Measurements from ENCODE around the gene LRRC36. TPM values are rescaled to one million over a fixed set of nuclear protein-coding genes. Genes with fewer than 3 reads are reported as not detected.

The LRRC36 gene
- total RNA-seq, 1 experiment from 2014 or later = not detected

DNA sequence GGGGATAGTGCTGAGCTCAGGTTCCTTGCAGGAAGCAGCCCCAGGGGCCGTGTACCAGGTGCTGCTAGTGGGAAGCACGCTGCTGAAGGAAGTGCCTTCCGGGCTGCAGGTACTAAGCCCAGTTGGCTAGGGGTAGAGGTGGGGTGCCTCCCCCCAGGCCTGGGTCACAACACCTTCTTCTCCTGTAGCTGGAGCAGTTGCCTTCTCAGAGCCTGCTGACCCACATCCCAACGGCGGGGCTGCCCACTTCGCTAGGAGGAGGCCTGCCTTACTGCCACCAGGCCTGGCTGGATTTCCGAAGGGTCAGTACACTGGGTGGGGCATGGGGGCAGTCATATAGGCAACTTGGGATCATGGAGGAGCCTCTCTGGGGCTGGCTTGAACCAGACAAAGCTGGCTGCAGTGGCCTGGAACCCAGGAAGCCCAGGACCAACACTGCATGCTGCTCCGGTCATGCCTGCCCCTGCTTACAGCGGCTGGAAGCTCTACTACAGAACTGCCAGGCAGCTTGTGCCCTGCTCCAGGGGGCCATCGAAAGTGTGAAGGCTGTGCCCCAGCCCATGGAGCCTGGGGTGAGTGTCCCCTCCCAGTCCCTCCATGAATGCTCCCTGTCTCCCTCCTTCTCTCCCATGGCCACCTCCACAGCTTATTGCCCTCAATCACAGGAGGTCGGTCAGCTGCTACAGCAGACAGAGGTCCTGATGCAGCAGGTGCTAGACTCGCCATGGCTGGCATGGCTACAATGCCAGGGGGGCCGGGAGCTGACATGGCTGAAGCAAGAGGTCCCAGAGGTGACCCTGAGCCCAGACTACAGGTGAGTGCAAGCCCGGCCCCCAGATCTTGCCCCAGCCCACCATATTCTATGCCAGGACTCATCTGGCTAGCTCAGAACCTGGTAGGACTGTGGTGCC lies 44.8 kb upstream of the LRRC36 start:
- CTCF ChIA-PET = interaction anchor here (0.6 kb wide), 1 partner anchor 35 kb away, joined by 8 read pairs; no protein-coding TSS in a partner anchor

GRCh38 chr16:67282447-67282805 lies 44.2 kb upstream of the LRRC36 start:
- Histone ChIP-seq H3K4me2 (ENCODE audit: low read length) (no peak overlapping the region), H3K36me3 (ENCODE audit: low read depth, low read length) (no peaks in the 10 kb centered on the region), H2AFZ (ENCODE audit: low read length) (no peak overlapping the region), H3F3A (ENCODE audit: low read length, unreplicated experiment) (no peaks in the 10 kb centered on the region), H3K27ac (ENCODE audit: low read length) (no peak overlapping the region), H3K4me1 (ENCODE audit: insufficient read depth, low read length) (peaks cover 15% of the 10 kb centered on the region), H3K79me2 (ENCODE audit: low read length) (peaks cover 6% of the 10 kb centered on the region; the same call in 1 of the 2 replicates), H3K4me3 (ENCODE audit: low read length) (no peak overlapping the region), H3K9me2 (replicated peaks; ENCODE audit: low read length) (no peaks in the 10 kb centered on the region), H3K27me3 (ENCODE audit: low read length) (no peaks in the 10 kb centered on the region), H3K9me3 (ENCODE audit: low read length) (no peaks in the 10 kb centered on the region), H3K9ac (ENCODE audit: low read length) (no peak overlapping the region), H4K20me1 (ENCODE audit: low read length) (no peaks in the 10 kb centered on the region)
- DNase-seq (no peak), ATAC-seq (no peak)
- TF ChIP-seq EZH2 (IDR thresholded peaks at IDR 0.05; ENCODE audit: low read length, unreplicated experiment) = no peak
- no peak for TF ChIP-seq CTCF (conservative IDR thresholded peaks at IDR 0.05; ENCODE audit: low read depth, low read length)
- no peak for TF ChIP-seq EZH2phosphoT487 (IDR thresholded peaks at IDR 0.05; ENCODE audit: borderline replicate concordance, low read length)
- ChIA-PET CTCF (interaction anchor here (0.6 kb wide), 1 partner anchor 36 kb away, joined by 8 read pairs; no protein-coding TSS in a partner anchor), POLR2A (ENCODE audit: unreplicated experiment) (no interaction called here)
- no TSS peak for BruUV-seq (replicated peaks)
- intact Hi-C loops (cut with micrococcal nuclease) = no loop called here

More for the DNA sequence above, 44.8 kb upstream of the LRRC36 start:
- Histone ChIP-seq H3K9me3 (ENCODE audit: low read length) (no peaks in the 10 kb centered on the region), H3K4me2 (ENCODE audit: low read length) (no peak overlapping the region), H3K9ac (ENCODE audit: low read length) (no peak overlapping the region), H3K9me2 (replicated peaks; ENCODE audit: low read length) (no peaks in the 10 kb centered on the region), H3K4me1 (ENCODE audit: insufficient read depth, low read length) (peaks cover 20% of the 10 kb centered on the region), H3K79me2 (ENCODE audit: low read length) (peaks cover 6% of the 10 kb centered on the region; the same call in 1 of the 2 replicates), H4K20me1 (ENCODE audit: low read length) (no peaks in the 10 kb centered on the region), H3F3A (ENCODE audit: low read length, unreplicated experiment) (no peaks in the 10 kb centered on the region), H2AFZ (ENCODE audit: low read length) (no peak overlapping the region), H3K27me3 (ENCODE audit: low read length) (no peaks in the 10 kb centered on the region), H3K4me3 (ENCODE audit: low read length) (no peak overlapping the region), H3K27ac (ENCODE audit: low read length) (no peak overlapping the region), H3K36me3 (ENCODE audit: low read depth, low read length) (no peaks in the 10 kb centered on the region)
- DNase-seq (no peak), ATAC-seq (no peak)
- POLR2A ChIA-PET (ENCODE audit: unreplicated experiment) = no interaction called here
- BruUV-seq (replicated peaks) = no TSS peak
- intact Hi-C loops (cut with micrococcal nuclease) = no loop called here
- TF ChIP-seq EZH2 (IDR thresholded peaks at IDR 0.05; ENCODE audit: low read length, unreplicated experiment) (no peak), EZH2phosphoT487 (IDR thresholded peaks at IDR 0.05; ENCODE audit: borderline replicate concordance, low read length) (no peak), CTCF (conservative IDR thresholded peaks at IDR 0.05; ENCODE audit: low read depth, low read length) (no peak)

All from PC-3 (cell line).